Measurements from ENCODE around the gene LYZL6. TPM values are rescaled to one million over a fixed set of nuclear protein-coding genes. Genes with fewer than 3 reads are reported as not detected.

The LYZL6 gene, protein sequence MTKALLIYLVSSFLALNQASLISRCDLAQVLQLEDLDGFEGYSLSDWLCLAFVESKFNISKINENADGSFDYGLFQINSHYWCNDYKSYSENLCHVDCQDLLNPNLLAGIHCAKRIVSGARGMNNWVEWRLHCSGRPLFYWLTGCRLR
- total RNA-seq (2014; rRNA removed; shearing (Covaris generic); ENCODE audit: low replicate concordance), result not detected in 2 replicates

DNA sequence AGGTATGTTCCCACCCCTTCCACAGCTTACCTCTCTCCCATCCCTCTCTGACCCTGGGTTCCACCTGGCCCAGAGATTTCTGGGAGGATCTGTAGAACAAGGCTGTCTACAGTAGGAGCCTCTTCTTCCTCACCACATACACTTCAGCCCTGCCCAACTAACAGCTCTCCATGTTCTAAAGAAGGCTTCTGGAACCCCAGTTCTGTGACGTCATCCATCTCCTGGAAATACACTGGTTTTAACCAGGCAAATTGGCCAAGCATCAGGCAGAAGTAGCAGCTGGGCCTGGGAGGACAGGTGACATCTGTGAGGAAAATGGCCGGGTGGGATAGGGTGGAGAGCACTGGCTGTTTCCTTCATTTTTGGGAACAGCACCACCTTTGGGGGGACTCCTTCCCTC, at the start of gene LYZL6:
LYZL6 (minus strand) TSS at position 177 of the 400 bp plus-strand sequence. CDS start 4,357 bp downstream, outside the sequence.
- in situ Hi-C loops (cut with HindIII; ENCODE audit: low pct_unique_long_range_greater_than_20kb, low sequenced_read_pairs), result no loop called here
- DNase-seq (ENCODE audit: low read depth), result no peak

DNA sequence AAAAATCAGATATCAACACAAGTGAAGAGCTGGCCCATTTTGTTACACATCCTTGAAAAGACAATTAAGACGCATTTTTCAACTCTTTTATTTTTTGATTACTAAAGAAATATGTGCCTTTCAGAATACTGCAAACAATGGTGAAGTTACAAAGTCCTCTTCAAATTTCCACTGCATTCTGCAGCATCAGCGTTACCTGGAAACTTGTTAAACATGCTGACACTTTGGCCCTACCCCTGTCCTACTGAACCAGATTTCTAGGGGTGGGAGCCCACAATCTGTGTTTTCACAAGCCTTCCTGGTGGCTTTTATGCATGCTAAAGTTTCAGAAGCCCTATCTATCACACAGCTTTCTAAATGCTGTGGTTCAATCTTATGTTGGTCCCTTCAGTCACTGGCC, 47.6 kb upstream of the LYZL6 start:
- no peak for DNase-seq (ENCODE audit: low read depth)
- in situ Hi-C loops (cut with HindIII; ENCODE audit: low pct_unique_long_range_greater_than_20kb, low sequenced_read_pairs), result no loop called here

DNA sequence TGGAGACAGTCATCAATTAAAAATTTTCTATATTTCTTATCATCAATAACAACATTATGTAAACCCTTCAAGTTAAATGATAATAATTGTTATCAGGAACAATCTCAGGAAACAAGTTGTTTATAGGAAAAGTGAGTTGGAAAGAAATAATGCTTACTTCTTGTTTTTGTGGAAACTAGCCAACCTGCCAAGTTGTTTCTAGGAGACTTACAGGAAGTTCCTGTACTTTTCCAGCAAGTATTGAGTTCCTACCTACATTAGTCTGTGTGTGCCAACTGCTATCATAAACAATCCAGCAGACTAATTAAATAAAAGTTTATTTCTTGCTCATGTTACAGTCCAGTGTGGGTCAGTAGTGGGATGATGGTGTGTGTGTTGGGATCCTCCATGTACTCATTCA, 44.7 kb upstream of the LYZL6 start:
- in situ Hi-C loops (cut with HindIII; ENCODE audit: low pct_unique_long_range_greater_than_20kb, low sequenced_read_pairs), result no loop called here
- no peak for DNase-seq (ENCODE audit: low read depth)

DNA sequence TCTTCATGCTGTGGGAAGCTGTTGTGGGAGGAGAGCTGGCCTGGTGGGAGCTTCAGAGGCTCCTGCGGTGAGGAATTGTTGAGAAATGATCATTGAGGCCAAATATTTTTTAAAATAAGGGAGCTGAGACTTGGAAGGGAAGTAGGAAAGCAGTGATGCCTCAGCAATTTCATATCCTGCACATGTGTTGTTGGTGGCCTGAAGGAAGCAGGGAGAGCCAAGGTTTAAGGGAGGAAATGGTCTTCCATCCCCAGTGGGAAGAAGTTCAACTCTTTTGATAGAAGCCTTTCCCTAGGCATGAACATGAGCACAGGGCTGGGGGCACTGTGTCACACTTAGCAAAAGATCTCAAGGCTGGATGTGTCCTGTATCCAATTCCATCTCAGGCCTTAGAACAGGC, 43.1 kb upstream of the LYZL6 start, which contains the start of gene CCL14:
CCL14 (minus strand) TSS at position 87 of the 400 bp plus-strand sequence; CDS start at position 7, 80 bp downstream.
- DNase-seq (ENCODE audit: low read depth), result no peak
- in situ Hi-C loops (cut with HindIII; ENCODE audit: low pct_unique_long_range_greater_than_20kb, low sequenced_read_pairs), result no loop called here

DNA sequence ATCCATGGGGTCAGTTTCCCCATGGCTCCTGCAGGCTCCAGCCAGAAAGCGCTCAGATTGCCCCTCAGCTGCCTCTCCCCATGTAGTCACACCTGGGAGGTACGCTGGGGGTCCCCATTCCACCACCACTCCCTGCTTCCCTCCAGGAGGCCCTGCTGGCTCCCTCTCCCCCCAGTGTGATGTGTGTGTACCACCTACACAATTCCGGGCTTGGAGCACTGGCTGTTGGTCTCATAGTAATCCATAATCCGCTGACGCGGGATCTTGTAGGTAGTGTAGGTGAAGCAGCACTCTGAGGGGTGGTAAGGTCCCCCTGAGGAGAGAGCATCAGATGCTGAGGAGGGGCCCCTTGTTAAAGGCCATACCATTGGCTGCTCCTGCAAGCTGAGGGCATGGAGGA, 40.6 kb upstream of the LYZL6 start:
- no peak for DNase-seq (ENCODE audit: low read depth)
- in situ Hi-C loops (cut with HindIII; ENCODE audit: low pct_unique_long_range_greater_than_20kb, low sequenced_read_pairs), result no loop called here

DNA sequence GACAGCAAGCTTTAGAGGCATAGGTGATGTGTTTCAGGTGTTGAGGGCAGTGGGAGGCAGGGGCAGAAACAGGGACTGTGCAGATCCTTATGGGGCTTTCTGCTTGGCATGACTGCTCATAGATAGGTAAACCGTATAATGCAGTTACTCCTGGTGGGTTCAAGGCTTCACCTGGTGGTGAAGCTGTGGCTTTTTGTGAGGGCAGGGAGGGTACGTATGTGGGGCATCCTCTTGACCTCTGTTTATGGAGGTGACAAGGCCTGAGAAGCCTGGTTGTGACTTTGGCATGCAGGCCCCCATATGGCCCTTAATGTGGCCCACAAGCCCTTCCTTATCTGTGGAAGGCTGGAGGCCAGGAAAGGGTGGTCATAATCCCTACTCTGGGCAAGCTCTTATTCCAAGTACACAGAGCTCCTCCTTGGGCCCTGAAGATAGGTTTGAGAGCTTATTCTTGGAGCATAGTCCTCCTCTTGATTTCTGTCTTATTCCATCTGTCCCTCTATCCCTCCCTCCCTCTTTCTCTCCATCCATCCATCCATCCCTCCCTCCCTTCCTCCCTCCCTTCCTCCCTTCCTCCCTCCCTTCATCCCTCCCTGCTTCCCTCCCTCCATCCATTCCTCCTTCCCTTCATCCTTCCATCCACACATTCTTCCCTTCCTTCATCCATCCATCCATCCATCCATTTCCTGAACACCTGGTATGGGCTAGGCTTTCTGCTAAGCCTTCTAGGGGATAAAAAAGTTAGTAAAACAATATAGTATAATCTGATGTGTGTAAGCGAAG, 39.1 kb upstream of the LYZL6 start:
- in situ Hi-C loops (cut with HindIII; ENCODE audit: low pct_unique_long_range_greater_than_20kb, low sequenced_read_pairs), result no loop called here
- DNase-seq (ENCODE audit: low read depth), result no peak

DNA sequence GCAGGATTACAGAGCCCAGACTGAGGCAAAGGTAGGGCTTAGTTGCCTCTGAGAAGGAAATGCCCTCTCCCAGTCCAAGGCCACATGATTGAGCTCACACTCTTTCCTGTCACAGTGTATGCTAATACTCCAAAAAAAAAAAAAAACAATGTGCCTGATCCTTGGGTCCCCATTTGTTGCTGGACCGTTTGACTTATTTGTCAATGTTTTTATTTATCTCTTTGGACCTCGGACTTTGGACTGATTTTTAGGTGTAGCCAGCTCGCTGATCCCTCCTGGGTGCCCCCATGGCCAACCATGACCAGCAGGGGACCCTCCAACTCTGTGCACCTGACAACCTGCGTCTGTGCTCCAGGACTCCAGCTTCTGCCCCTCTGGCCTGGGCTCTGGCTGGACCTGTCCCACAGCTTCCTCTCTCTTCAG, 38.4 kb upstream of the LYZL6 start:
- in situ Hi-C loops (cut with HindIII; ENCODE audit: low pct_unique_long_range_greater_than_20kb, low sequenced_read_pairs), result no loop called here
- DNase-seq (ENCODE audit: low read depth), result no peak

DNA sequence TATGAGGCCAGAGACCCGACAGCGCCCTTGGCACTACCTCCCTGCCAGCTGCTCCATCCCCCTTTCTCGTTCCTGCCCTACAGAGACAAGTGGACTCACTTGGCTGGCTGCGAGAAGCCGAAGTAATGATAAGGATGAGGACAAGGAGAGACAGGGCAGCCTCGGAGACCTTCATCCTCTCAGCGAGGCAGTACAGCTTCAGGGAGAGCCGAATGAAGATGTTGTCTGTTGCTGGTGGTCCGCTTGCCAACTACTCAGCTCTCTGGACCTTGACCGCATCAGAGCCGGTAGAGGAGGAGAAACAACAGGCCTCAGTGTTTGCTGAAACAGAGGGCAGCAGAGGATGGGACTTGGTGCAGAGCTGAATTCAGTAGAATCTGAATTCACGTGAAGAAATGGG, 37.7 kb upstream of the LYZL6 start, which contains the start of gene CCL16:
CCL16 (minus strand) TSS at position 252 of the 400 bp plus-strand sequence; CDS start at position 175, 77 bp downstream.
- DNase-seq (ENCODE audit: low read depth), result no peak
- in situ Hi-C loops (cut with HindIII; ENCODE audit: low pct_unique_long_range_greater_than_20kb, low sequenced_read_pairs), result no loop called here

DNA sequence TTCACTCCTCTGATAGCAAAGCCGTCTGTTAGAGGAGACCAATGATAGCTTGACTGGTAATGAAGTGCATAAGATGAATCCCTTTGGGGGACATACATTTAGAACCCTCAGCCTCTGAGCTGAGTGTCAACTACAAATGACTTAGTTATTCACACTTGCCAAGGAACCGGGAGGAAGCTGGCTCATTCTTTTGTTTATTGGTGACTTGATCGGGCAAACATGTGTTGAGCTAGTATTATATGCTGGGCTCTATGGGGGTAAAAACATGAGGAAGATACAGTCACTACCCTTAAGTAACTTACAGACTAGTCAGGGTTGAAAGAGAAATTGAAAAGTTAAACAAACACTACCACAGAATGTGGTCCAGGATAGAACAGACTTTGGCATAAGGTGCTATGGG, 34.8 kb upstream of the LYZL6 start:
- in situ Hi-C loops (cut with HindIII; ENCODE audit: low pct_unique_long_range_greater_than_20kb, low sequenced_read_pairs), result no loop called here
- no peak for DNase-seq (ENCODE audit: low read depth)

DNA sequence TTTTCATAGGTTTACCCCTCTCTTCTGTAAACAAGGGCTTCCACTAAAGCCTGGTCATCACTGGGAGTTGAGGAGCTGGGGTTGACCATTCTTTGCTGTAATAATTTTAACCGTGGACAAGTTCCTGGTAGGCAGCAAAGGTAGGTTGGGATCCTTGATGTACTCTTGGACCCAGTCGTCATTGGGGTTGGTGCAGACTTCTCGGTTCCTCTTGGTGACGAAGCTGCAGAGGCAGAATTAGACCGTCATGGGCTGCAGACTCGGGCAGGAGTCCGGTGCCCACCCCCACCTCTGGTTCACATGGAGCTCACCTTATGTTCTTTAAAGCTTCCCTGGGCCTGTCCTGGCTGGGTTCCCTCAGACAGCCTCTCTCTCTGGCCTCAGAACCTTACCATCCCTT, 34.0 kb upstream of the LYZL6 start:
- in situ Hi-C loops (cut with HindIII; ENCODE audit: low pct_unique_long_range_greater_than_20kb, low sequenced_read_pairs), result no loop called here

DNA sequence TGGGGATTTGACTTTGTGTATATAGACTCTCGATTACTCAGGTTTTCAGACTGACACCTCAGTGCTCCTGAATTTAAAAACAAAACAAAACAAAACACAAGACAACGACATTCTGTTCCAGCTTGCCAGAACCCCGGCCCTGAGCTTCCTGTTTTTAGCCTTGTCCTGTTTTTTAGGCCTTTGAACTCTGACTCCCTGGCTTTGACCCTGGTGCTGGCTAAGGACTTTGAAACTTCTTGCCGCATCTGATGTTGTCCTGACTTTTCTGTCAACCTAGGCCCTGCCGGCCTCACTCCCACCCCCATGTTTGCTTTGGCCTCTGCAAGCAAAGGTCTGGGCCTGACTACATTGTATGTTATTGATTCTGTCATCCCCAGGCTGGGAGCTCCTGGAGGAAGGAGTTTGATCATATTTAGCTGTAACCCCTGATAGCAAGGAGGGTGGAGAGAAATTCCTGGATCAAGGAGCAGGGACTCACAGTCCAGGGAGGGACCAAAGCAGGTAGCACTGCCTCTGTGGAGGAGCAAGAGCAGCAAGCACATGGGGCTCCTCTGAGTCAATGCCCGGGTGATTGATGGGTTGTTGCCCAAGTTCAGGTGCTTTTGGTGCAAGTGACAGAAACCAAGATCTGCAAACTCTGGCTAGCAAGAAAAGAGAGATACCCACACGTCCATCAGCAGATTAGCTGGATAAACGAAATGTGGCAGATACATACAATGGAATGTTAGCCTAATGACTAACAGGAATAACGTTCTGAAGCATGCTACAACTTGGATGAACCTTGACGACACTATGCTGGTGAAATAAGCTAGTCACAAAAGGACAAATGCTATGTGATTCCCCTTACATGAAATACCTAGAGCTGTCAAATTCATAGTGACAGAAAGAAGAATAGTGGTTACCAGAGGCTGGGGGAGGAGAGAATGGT, 30.1 kb upstream of the LYZL6 start:
- no peak for DNase-seq (ENCODE audit: low read depth)

More for the DNA sequence above, 34.0 kb upstream of the LYZL6 start:
- DNase-seq (ENCODE audit: low read depth), result no peak

DNA sequence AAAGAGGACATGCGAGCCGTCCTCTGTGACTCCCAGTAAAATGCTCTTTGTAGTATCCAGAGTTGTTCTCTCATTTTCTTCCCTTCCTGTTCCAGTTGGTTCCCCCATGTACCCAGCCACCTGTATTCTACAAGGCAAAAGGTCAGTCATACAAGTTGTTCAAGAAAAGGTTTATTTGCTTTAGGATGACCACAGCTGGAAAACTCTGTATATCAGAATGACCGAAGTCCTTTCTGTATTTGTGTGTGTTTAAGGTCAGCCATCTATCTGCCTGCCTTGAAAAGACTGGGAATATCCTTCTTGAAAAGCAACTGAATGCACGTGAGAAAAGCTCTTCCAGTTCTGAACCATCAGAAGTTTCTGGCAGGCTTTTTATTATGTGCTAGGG, 29.4 kb upstream of the LYZL6 start:
- DNase-seq (ENCODE audit: low read depth), result no peak
- in situ Hi-C loops (cut with HindIII; ENCODE audit: low pct_unique_long_range_greater_than_20kb, low sequenced_read_pairs), result no loop called here

More for the DNA sequence above, 30.1 kb upstream of the LYZL6 start:
- in situ Hi-C loops (cut with HindIII; ENCODE audit: low pct_unique_long_range_greater_than_20kb, low sequenced_read_pairs), result no loop called here

DNA sequence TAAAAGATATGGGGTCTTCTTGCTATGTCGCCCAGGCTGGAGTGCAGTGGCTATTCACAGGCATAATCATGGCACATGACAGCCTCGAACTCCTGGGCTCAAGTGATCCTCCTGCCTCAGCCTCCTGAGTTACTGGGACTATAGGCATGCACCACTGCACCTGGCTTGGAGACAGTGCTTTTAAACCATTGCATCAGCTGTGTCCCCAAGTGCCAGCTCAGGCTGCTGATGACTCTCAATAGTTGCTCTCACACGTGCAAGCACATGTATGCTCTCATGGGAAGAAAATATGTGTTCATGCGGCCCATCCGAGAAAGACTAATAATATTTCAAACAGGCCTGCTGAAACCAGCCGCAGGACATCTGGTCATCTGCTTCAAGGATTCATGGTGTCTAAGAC, 29.0 kb upstream of the LYZL6 start:
- DNase-seq (ENCODE audit: low read depth), result no peak
- in situ Hi-C loops (cut with HindIII; ENCODE audit: low pct_unique_long_range_greater_than_20kb, low sequenced_read_pairs), result no loop called here

DNA sequence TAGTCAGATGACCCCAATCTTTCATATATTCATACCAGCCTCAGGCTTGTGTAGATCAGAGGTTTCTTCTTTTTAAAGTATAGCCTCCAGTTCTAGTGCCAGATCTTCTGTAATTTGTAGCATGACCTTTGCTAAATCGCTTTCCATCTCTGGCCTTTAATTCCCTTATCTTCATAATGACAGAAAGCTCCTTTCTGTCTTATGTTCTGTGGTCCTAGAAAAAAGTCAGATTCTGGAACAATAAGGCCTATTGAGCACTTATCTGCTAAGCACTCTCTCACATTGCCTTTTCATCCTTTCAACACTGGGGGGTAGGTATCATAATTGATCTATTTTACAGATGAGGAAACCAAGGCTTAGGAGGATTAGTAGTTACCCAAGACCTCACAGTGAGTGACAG, 28.6 kb upstream of the LYZL6 start:
- no peak for DNase-seq (ENCODE audit: low read depth)
- in situ Hi-C loops (cut with HindIII; ENCODE audit: low pct_unique_long_range_greater_than_20kb, low sequenced_read_pairs), result no loop called here

DNA sequence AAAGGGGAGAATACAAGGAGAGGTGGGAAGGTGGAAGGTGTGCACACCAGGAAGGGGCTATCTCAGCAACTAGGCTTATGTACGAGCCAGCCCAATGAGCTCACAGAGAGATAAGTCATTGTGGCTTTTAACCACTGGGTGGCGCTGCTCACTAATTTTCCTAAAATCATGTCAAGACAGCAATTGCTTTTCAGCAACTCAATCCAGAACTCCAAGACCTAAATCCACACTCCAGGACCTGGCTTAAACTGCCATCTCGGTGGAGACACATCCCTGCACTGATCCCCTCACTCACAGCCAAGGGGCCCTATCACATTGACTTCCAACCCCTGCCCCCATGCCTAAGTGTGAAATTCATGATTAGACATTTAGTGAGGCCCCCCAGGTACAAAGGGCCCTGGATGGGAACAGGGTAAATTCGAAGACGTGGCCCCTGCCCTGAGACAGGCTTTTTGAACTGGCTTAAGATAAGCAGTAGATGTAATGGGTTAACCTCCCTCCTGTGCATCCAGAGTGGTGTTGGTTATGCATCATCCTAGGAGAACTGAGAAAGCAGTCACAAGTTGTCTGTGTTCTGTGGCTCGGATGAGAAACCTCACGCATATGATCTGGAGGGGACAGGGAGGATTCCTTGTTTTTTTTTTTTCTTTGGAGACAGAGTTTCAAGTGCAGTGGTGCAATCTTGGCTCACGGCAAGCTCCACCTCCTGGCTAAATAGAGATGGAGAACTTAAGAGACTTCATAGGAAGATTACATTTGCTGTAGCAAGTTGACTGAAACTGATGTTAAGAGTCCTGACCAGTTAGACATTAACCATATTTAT, 26.3 kb upstream of the LYZL6 start:
- in situ Hi-C loops (cut with HindIII; ENCODE audit: low pct_unique_long_range_greater_than_20kb, low sequenced_read_pairs), result no loop called here
- DNase-seq (ENCODE audit: low read depth), result peak; percentile 66

DNA sequence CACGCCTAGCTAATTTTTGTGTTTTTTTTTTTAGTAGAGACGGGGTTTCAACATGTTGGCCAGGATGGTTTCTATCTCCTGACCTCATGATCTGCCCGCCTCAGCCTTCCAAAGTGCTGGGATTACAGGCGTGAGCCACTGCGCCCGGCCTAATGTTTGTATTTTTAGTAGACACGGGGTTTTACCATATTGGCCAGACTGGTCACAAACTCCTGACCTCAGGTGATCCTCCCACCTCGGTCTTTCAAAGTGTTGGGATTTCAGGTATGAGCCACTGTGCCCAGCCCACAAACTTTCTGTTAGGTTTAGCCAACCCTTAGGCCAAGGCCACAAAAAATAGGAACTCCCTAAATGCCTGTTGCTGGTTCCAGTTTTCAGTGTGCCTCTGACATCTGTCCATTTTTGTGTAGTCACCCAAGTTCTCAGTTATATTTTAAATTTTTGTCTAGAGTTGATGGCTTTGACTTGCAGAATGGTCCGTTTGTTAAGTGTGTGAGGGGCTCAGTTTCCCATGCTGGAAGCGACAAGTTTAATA, 25.1 kb upstream of the LYZL6 start:
- in situ Hi-C loops (cut with HindIII; ENCODE audit: low pct_unique_long_range_greater_than_20kb, low sequenced_read_pairs), result no loop called here
- no peak for DNase-seq (ENCODE audit: low read depth)

DNA sequence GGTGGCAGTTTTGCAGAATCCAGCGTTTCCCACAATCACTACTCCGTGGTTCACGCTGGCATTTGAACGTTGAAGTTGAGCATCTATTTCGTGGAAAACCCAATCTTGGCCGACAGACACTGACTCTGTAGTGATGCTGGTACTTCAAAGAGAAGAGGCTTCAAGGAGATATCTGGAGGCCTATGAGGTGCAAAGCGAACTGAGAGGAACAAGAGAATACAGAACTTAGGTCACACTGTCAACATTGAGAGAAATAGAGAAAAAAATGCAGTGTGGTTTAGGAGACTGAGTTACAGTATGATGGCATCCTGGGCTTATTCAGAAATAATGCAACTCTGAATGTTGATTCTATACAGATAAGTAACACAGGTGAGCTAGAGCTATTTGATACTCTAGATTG, 21.8 kb upstream of the LYZL6 start:
- no peak for DNase-seq (ENCODE audit: low read depth)
- in situ Hi-C loops (cut with HindIII; ENCODE audit: low pct_unique_long_range_greater_than_20kb, low sequenced_read_pairs), result no loop called here

DNA sequence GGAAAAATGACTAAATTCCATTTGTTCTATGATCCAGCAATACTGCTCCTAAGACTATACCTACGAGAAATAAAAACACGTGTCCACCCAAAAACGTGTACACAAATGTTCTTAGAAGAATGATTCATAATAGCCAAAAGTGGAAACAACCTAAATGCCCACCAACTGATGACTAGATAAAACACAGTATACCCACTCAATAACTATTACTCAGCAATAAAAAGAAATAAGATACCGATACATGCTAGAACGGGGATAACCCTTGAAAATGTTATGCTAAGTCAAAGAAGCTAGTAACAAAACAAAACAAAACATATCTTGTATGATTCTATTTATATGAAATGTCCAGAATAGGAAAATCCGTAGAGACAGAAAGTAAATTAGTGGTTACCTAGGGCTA, 20.1 kb upstream of the LYZL6 start:
- in situ Hi-C loops (cut with HindIII; ENCODE audit: low pct_unique_long_range_greater_than_20kb, low sequenced_read_pairs), result no loop called here
- DNase-seq (ENCODE audit: low read depth), result no peak
